ENCODE data around the gene ATP2C1. TPM values are rescaled to one million over a fixed set of nuclear protein-coding genes. Genes with fewer than 3 reads are reported as not detected.

Gene ATP2C1
- total and polyA plus RNA-seq, 2 donors from 2014 or later: 46.8 to 102 TPM

DNA sequence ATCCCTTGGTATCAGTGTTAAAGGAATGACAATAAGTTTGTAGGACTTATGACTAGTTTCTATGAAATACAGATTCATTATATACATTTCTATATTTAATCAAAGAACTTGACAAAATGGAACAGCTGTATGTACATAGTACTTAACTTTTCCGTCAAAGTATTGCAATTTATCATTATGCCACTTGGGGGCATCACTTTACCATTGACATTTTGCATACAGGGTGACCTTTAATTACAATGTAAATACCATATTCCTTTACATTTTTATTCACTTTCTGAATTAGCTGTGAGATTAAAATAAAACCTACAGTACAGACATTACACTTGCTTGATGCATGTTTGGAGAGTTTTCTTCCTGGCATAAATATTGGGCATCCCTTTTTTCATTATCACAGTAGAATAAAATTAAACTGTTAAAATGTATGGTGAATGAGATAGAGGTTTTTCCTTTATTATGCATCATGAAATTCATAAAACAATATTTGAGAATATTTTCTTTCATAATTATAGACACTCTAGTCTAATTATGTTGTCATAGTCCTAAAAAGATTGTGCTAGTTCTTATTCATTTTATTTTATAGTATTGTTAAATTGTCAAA lies 139.7 kb downstream of the ATP2C1 start:
- FAIRE-seq: peak; percentile 91

GRCh38 chr3:131036200-131036816 lies 142.4 kb downstream of the ATP2C1 start:
- TF ChIP-seq CTCF (IDR thresholded peaks at IDR 0.05; ENCODE audit: borderline replicate concordance, extremely low read depth, insufficient read depth): no peak
- DNase-seq: no peak
- intact Hi-C loops (cut with DNase I): no loop called here
- no peak for FAIRE-seq
- H3K27me3 ChIP-seq (ENCODE audit: control insufficient read depth, insufficient read depth, low read length): no peaks in the 10 kb centered on the region
- H3K36me3 ChIP-seq (ENCODE audit: control insufficient read depth in 2 of 3, insufficient read depth in 3 of 3, low read length in 3 of 3): no peaks in the 10 kb centered on the region
- no peaks in the 10 kb centered on the region for H3K4me1 ChIP-seq (ENCODE audit: control insufficient read depth in 2 of 3, insufficient read depth in 2 of 3, low read depth in 1 of 3, low read length in 3 of 3)
- no peak overlapping the region for H3K27ac ChIP-seq (ENCODE audit: low read depth in 2 of 2, low read length in 2 of 2)
- H3K4me3 ChIP-seq (ENCODE audit: low read length in 3 of 3): no peak overlapping the region
- H3K9ac ChIP-seq (ENCODE audit: low read length in 3 of 3): no peak overlapping the region
- no peaks in the 10 kb centered on the region for H3K9me3 ChIP-seq (ENCODE audit: control insufficient read depth in 2 of 3, insufficient read depth in 1 of 3, low read length in 3 of 3)

More for the DNA sequence above, 139.7 kb downstream of the ATP2C1 start:
- intact Hi-C loops (cut with DNase I): no loop called here
- Histone ChIP-seq H3K9me3 (ENCODE audit: control insufficient read depth in 2 of 3, insufficient read depth in 1 of 3, low read length in 3 of 3) (no peaks in the 10 kb centered on the region), H3K27me3 (ENCODE audit: control insufficient read depth, insufficient read depth, low read length) (no peaks in the 10 kb centered on the region), H3K4me1 (ENCODE audit: control insufficient read depth in 2 of 3, insufficient read depth in 2 of 3, low read depth in 1 of 3, low read length in 3 of 3) (no peaks in the 10 kb centered on the region), H3K36me3 (ENCODE audit: control insufficient read depth in 2 of 3, insufficient read depth in 3 of 3, low read length in 3 of 3) (no peaks in the 10 kb centered on the region), H3K4me3 (ENCODE audit: low read length in 3 of 3) (no peak overlapping the region), H3K9ac (ENCODE audit: low read length in 3 of 3) (no peak overlapping the region), H3K27ac (ENCODE audit: low read depth in 2 of 2, low read length in 2 of 2) (no peak overlapping the region)
- peak; percentile 37 for TF ChIP-seq CTCF (IDR thresholded peaks at IDR 0.05; ENCODE audit: borderline replicate concordance, extremely low read depth, insufficient read depth)
- DNase-seq: peak in 2 of 5 donors; percentile 51 to 54

DNA sequence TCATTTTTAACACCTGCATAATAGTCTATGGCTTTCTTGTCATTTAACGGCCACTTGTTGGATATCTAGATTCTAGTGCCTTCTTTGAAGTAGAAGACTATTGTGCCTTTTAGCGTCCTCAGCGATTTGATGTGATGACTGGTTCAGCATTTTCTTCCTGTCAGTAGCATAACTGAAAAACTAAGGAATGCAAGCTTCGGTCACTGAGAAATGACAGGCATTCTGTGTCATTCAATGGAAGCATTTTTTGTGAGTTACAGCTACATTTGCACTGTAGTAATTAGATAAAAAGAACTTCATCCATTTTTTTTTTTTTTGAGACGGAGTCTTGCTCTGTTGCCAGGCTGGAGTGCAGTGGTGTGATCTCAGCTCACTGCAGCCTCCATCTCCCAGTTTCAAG lies 143.1 kb downstream of the ATP2C1 start:
- FAIRE-seq: no peak
- Histone ChIP-seq H3K9me3 (ENCODE audit: control insufficient read depth in 2 of 3, insufficient read depth in 1 of 3, low read length in 3 of 3) (no peaks in the 10 kb centered on the region), H3K4me3 (ENCODE audit: low read length in 3 of 3) (no peak overlapping the region), H3K27ac (ENCODE audit: low read depth in 2 of 2, low read length in 2 of 2) (no peak overlapping the region), H3K36me3 (ENCODE audit: control insufficient read depth in 2 of 3, insufficient read depth in 3 of 3, low read length in 3 of 3) (no peaks in the 10 kb centered on the region), H3K9ac (ENCODE audit: low read length in 3 of 3) (no peak overlapping the region), H3K27me3 (ENCODE audit: control insufficient read depth, insufficient read depth, low read length) (no peaks in the 10 kb centered on the region), H3K4me1 (ENCODE audit: control insufficient read depth in 2 of 3, insufficient read depth in 2 of 3, low read depth in 1 of 3, low read length in 3 of 3) (no peaks in the 10 kb centered on the region)
- no peak for TF ChIP-seq CTCF (IDR thresholded peaks at IDR 0.05; ENCODE audit: borderline replicate concordance, extremely low read depth, insufficient read depth)
- DNase-seq: no peak
- intact Hi-C loops (cut with DNase I): no loop called here

All from kidney (tissue), 14 donors.